Bronchial epithelial cell (primary cell): ENCODE measurements around the gene ZDHHC23. TPM values are rescaled to one million over a fixed set of nuclear protein-coding genes. Genes with fewer than 3 reads are reported as not detected.
A peak's percentile ranks its signal among the peaks of the same experiment; 100 is the strongest.

ENCODE experiments used
- DNase-seq: peaks from one replicate; pipeline ENCODE4 v3.0.0-alpha.2; 2010; ENCODE audit warnings: low read depth
- FAIRE-seq: peaks from 2 replicates; lab custom pipeline; 2011; peaks lifted over from hg19 to GRCh38; lab: Jason Lieb, UNC
- H3K27me3 ChIP-seq: 2 replicates; pipeline ENCODE4 v1.5.1; 2011; ENCODE audit warnings: low read length; ENCODE audit not compliant: control insufficient read depth, insufficient read depth
- H3K36me3 ChIP-seq: 2 replicates; pipeline ENCODE4 v1.5.1; 2011; ENCODE audit warnings: low read length; ENCODE audit not compliant: control insufficient read depth, insufficient read depth
- H3K4me3 ChIP-seq: 2 replicates; pipeline ENCODE4 v1.5.1; 2011; ENCODE audit warnings: mild to moderate bottlenecking, low read depth, low read length, control low read depth
- total RNA-seq: library from RNA; depleted of rRNA; stranded (reverse); fragments of >200 nt; gene quantifications from 2 replicates; pipeline ENCODE4 v1.2.1, GENCODE V29; 2014
- TF ChIP-seq, protein P1 (sequence below): IDR thresholded peaks from 2 replicates; pipeline ENCODE4 v1.5.1; 2011; ENCODE audit warnings: mild to moderate bottlenecking, moderate library complexity, low read length, control low read depth, inconsistent platforms; ENCODE audit not compliant: insufficient read depth, severe bottlenecking

Gene ZDHHC23
- total RNA-seq, 1 donor from 2014 or later: 1.3 TPM

- Histone ChIP-seq H3K36me3 (no peaks in the 10 kb centered on the region), H3K27me3 (no peaks in the 10 kb centered on the region), H3K4me3 (no peak overlapping the region)
- no peak for FAIRE-seq
- TF ChIP-seq, protein P1, sequence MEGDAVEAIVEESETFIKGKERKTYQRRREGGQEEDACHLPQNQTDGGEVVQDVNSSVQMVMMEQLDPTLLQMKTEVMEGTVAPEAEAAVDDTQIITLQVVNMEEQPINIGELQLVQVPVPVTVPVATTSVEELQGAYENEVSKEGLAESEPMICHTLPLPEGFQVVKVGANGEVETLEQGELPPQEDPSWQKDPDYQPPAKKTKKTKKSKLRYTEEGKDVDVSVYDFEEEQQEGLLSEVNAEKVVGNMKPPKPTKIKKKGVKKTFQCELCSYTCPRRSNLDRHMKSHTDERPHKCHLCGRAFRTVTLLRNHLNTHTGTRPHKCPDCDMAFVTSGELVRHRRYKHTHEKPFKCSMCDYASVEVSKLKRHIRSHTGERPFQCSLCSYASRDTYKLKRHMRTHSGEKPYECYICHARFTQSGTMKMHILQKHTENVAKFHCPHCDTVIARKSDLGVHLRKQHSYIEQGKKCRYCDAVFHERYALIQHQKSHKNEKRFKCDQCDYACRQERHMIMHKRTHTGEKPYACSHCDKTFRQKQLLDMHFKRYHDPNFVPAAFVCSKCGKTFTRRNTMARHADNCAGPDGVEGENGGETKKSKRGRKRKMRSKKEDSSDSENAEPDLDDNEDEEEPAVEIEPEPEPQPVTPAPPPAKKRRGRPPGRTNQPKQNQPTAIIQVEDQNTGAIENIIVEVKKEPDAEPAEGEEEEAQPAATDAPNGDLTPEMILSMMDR: no peak
- DNase-seq: no peak
Observed at GRCh38 chr3:113952921-113953320, 5.1 kb downstream of the ZDHHC23 start.

DNA sequence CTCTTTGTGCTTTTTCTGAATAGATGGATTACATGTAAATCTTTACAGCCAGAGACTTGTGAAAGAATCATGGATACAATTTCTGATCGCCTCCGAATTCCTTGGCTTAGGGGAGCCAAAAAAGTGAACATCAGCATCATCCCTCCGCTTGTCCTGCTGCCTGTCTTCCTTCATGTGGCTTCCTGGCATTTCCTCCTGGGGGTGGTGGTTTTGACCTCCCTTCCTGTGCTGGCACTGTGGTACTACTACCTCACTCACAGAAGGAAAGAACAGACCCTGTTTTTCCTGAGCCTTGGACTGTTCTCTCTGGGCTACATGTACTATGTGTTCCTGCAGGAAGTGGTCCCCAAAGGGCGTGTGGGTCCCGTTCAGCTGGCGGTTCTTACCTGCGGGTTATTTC lies 5.9 kb downstream of the ZDHHC23 start:
- TF ChIP-seq, protein P1: no peak
- H3K36me3 ChIP-seq: no peaks in the 10 kb centered on the region
- H3K4me3 ChIP-seq: no peak overlapping the region
- no peak for FAIRE-seq
- H3K27me3 ChIP-seq: no peaks in the 10 kb centered on the region
- DNase-seq: no peak

- DNase-seq: no peak
- Histone ChIP-seq H3K4me3 (no peak overlapping the region), H3K36me3 (no peaks in the 10 kb centered on the region), H3K27me3 (no peaks in the 10 kb centered on the region)
- TF ChIP-seq, protein P1: no peak
- no peak for FAIRE-seq
Observed at GRCh38 chr3:113954091-113954685, 6.4 kb downstream of the ZDHHC23 start.

DNA sequence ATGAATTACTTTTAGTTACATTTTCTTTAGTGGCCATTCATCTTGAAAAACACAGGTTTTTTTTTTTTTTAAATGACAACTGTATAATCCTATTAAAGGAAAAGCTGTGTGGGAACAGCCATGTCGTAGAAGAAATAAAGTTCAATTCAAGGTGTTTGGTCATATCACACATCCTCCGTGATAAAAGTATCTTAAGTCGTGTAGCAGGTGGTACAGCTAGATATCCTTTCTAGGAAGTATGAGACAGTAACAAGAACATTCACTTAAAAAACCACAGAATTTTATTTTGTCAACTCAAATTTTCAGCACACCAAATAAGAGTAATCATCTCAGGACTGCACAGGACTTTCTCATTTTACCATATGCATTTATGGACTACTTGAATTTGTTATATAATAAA lies 16.1 kb downstream of the ZDHHC23 start:
- H3K4me3 ChIP-seq: no peak overlapping the region
- FAIRE-seq: no peak

DNA sequence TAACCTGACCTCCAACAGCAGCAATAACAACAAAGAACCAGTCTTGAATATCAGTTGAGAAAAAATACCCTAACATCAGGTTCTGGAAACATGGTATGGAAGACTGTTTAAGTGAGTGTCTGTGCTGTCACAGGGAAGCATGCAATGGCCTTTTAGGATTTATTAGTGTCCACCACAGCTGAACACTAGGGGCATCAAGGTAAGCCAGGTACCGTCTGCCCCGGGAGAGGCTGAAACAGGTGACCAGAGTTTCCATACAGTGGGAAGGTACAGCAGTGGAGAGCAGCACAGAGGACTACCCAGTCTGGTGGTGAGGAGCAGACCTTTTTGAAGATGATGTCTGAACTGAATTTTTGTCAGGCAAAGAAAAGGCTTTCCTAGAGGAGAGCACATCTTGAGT lies 18.4 kb downstream of the ZDHHC23 start:
- no peak for DNase-seq
- Histone ChIP-seq H3K4me3 (no peak overlapping the region), H3K27me3 (no peaks in the 10 kb centered on the region), H3K36me3 (no peaks in the 10 kb centered on the region)
- peak; percentile 18 for FAIRE-seq
- TF ChIP-seq, protein P1: no peak

More for the DNA sequence above, 16.1 kb downstream of the ZDHHC23 start:
- TF ChIP-seq, protein P1: no peak
- Histone ChIP-seq H3K27me3 (no peaks in the 10 kb centered on the region), H3K36me3 (no peaks in the 10 kb centered on the region)
- DNase-seq: no peak

- Histone ChIP-seq H3K4me3 (no peak overlapping the region), H3K36me3 (no peaks in the 10 kb centered on the region), H3K27me3 (no peaks in the 10 kb centered on the region)
- FAIRE-seq (peak; percentile 90), DNase-seq (peak; percentile 37)
- TF ChIP-seq, protein P1: no peak
Observed at GRCh38 chr3:113968986-113969385, 21.2 kb downstream of the ZDHHC23 start.
